Measurements from ENCODE around the gene ESRRA. TPM values are rescaled to one million over a fixed set of nuclear protein-coding genes. Genes with fewer than 3 reads are reported as not detected.
A peak's percentile ranks its signal among the peaks of the same experiment; 100 is the strongest.

The ESRRA gene
- total and polyA plus RNA-seq, 2 of the 13 experiments (the other 11 are each of a cell fraction or from before 2014, with no cell fraction given) = 18.1 to 36.3 TPM

- TF ChIP-seq ZNF430 (CRISPR knock-in tag; IDR thresholded peaks at IDR 0.05) (no peak), SRSF1 (optimal IDR thresholded peaks at IDR 0.05; ENCODE audit: low read depth, low read length) (peak; percentile 49), KLF12 (CRISPR knock-in tag; IDR thresholded peaks at IDR 0.05; ENCODE audit: borderline replicate concordance) (no peak), RERE (CRISPR knock-in tag; IDR thresholded peaks at IDR 0.05; ENCODE audit: low read depth) (no peak), SMAD1 (CRISPR knock-in tag; IDR thresholded peaks at IDR 0.05; ENCODE audit: borderline replicate concordance, low read depth) (peak; percentile 48; the same call in 1 of the 2 replicates), ZNF652 (CRISPR knock-in tag; IDR thresholded peaks at IDR 0.05; ENCODE audit: borderline replicate concordance, low read depth) (peak; percentile 53; the same call in 1 of the 2 replicates), CTCF (CRISPR knock-in tag; IDR thresholded peaks at IDR 0.05) (peak; percentile 79), POLR2AphosphoS5 (IDR thresholded peaks at IDR 0.05; ENCODE audit: low read depth, low read length) (no peak), AFF4 (CRISPR knock-in tag; IDR thresholded peaks at IDR 0.05) (no peak), ZNF839 (CRISPR knock-in tag; IDR thresholded peaks at IDR 0.05; ENCODE audit: borderline replicate concordance) (0 out of 2 replicates have a peak, but pooled peaks have one; percentile 48), HNF1B (CRISPR knock-in tag; IDR thresholded peaks at IDR 0.05) (peak; percentile 50; the same call in 1 of the 2 replicates), ZNF230 (CRISPR knock-in tag; IDR thresholded peaks at IDR 0.05) (0 out of 2 replicates have a peak, but pooled peaks have one; percentile 14), RBAK (CRISPR knock-in tag; IDR thresholded peaks at IDR 0.05) (no peak), RAD21 (CRISPR knock-in tag; IDR thresholded peaks at IDR 0.05) (peak; percentile 75), FOXC1 (CRISPR knock-in tag; IDR thresholded peaks at IDR 0.05; ENCODE audit: borderline replicate concordance) (0 out of 2 replicates have a peak, but pooled peaks have one; percentile 14), ZNF761 (CRISPR knock-in tag; conservative IDR thresholded peaks at IDR 0.05) (no peak)
These were observed 26.4 kb downstream of the ESRRA start (continued) for GRCh38 chr11:64331569-64332371.
